ENCODE measurements around the gene SNTG2. TPM values are rescaled to one million over a fixed set of nuclear protein-coding genes. Genes with fewer than 3 reads are reported as not detected.
A peak's percentile ranks its signal among the peaks of the same experiment; 100 is the strongest.

Gene SNTG2
- total RNA-seq, 2 donors from 2014 or later: 2.5 to 3.8 TPM

DNA sequence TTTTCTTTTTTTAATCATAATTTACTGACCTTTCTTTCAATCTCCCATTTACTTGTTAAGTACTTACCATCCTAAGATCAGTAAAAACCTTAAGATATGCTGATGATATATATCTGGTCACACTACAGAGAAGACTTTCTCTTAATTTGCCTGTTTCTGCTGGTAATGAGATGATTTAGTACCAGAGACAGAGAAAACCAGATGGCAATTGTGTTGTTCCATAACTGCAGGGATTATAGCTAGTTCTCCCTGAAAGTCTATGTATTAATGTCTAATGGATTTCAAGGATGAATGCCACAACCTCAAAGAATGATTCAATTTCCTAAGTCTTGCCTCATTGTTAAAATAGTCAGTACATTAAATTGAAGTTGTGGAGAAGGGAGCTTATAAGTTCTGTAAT lies 40.3 kb downstream of the SNTG2 start:
- Mint-ChIP-seq H3K36me3 (ENCODE audit: insufficient read depth in 2 of 2) (peaks cover 0 to 2% of the 10 kb centered on the region in 2 donors), H3K9me3 (no peaks in the 10 kb centered on the region), H3K4me1 (ENCODE audit: low read depth) (peaks cover 4% of the 10 kb centered on the region), H3K4me3 (no peak overlapping the region), H3K27ac (no peak overlapping the region), H3K27me3 (ENCODE audit: low read depth) (peaks cover 9% of the 10 kb centered on the region)
- DNase-seq (no peak), ATAC-seq (replicated peaks in 1 of 2) (no peak)

DNA sequence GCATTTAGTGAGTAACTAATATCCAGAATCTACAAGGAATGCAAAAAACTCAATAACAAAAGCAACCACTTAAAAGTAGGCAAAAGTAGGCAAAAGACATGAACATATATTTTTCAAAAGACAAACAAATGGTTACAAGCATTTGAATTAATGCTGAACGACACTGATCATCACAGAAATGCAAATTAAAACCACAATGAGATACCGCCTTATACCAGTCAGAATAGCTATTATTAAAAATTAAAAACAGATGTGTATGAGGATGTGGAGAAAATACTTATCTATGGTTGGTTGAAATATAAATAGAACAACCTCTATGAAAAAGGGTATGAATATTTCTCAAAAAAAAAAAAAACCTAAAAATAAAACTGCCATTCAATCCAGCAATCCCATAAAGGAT lies 51.7 kb downstream of the SNTG2 start:
- Mint-ChIP-seq H3K9me3 (peaks cover 0 to 4% of the 10 kb centered on the region in 2 donors), H3K27ac (no peak overlapping the region), H3K27me3 (ENCODE audit: low read depth) (peaks cover 8% of the 10 kb centered on the region), H3K4me1 (ENCODE audit: low read depth) (no peaks in the 10 kb centered on the region), H3K36me3 (ENCODE audit: insufficient read depth in 2 of 2) (peaks cover 2 to 7% of the 10 kb centered on the region in 2 donors), H3K4me3 (no peak overlapping the region)
- DNase-seq: no peak
- ATAC-seq (replicated peaks in 1 of 2): no peak

- ATAC-seq (replicated peaks in 1 of 2): peak; percentile 20 to 78
- Mint-ChIP-seq H3K36me3 (ENCODE audit: insufficient read depth in 2 of 2) (no peaks in the 10 kb centered on the region), H3K27me3 (ENCODE audit: low read depth) (no peaks in the 10 kb centered on the region), H3K27ac (no peak overlapping the region), H3K9me3 (no peaks in the 10 kb centered on the region), H3K4me3 (no peak overlapping the region), H3K4me1 (ENCODE audit: low read depth) (no peaks in the 10 kb centered on the region)
- peak in 1 of 2 donors; percentile 25 for DNase-seq
Measured at GRCh38 chr2:1004398-1004797, 53.7 kb downstream of the SNTG2 start.

- Mint-ChIP-seq H3K4me3 (no peak overlapping the region), H3K27me3 (ENCODE audit: low read depth) (peaks cover 5% of the 10 kb centered on the region), H3K9me3 (no peaks in the 10 kb centered on the region), H3K4me1 (ENCODE audit: low read depth) (no peaks in the 10 kb centered on the region), H3K36me3 (ENCODE audit: insufficient read depth in 2 of 2) (no peaks in the 10 kb centered on the region), H3K27ac (no peak overlapping the region)
- ATAC-seq (replicated peaks in 1 of 2) (no peak), DNase-seq (no peak)
Measured at GRCh38 chr2:1010415-1010930, 59.8 kb downstream of the SNTG2 start.

GRCh38 chr2:1011006-1011405 lies 60.4 kb downstream of the SNTG2 start:
- H3K27ac Mint-ChIP-seq: no peak overlapping the region
- no peaks in the 10 kb centered on the region for H3K36me3 Mint-ChIP-seq (ENCODE audit: insufficient read depth in 2 of 2)
- no peaks in the 10 kb centered on the region for H3K4me1 Mint-ChIP-seq (ENCODE audit: low read depth)
- ATAC-seq (replicated peaks in 1 of 2) (no peak), DNase-seq (no peak)
- H3K4me3 Mint-ChIP-seq: no peak overlapping the region
- peaks cover 5% of the 10 kb centered on the region for H3K27me3 Mint-ChIP-seq (ENCODE audit: low read depth)
- H3K9me3 Mint-ChIP-seq: no peaks in the 10 kb centered on the region

DNA sequence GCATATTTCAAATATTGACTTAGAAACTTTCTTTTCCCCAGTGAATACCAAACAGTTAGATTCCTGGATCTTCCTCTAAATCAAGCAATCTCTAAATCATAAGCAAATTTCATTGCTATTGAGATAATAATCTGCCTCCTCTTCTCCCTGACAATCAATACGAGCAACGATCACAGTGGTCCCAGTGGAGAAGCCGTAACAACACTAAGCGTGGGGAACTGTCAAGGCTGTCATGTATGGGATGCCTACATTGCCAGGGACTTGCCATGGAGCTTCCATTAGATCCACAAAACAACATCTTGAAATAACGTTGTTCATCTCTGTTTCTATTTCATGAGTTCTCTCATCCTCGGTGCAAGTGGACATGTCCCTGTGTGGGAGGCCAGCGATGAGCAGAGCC lies 61.3 kb downstream of the SNTG2 start:
- no peak for DNase-seq
- ATAC-seq (replicated peaks in 1 of 2): no peak
- Mint-ChIP-seq H3K9me3 (no peaks in the 10 kb centered on the region), H3K4me1 (ENCODE audit: low read depth) (no peaks in the 10 kb centered on the region), H3K36me3 (ENCODE audit: insufficient read depth in 2 of 2) (no peaks in the 10 kb centered on the region), H3K27me3 (ENCODE audit: low read depth) (peaks cover 5% of the 10 kb centered on the region), H3K27ac (no peak overlapping the region), H3K4me3 (no peak overlapping the region)

DNA sequence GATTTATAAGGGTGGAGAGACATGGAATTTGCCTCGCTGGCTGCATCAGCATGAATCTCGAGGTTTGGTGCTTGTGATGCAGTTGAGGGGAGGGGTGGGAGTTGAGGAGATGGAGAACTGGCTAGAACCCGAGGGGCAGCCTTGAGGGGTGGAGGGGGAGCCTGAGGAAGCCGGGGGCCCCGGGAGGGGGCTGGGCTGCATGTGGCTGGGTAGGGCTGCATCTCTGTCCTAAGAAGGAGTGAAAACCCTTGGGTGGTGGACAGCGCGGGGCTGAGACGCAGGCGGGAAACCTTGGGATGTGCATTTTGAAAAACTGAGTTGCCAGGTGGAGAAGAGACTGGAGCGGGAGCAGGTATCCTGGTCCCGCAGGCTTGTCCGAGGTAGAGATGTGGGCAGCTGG lies 64.2 kb downstream of the SNTG2 start:
- Mint-ChIP-seq H3K36me3 (ENCODE audit: insufficient read depth in 2 of 2) (no peaks in the 10 kb centered on the region), H3K27me3 (ENCODE audit: low read depth) (peaks cover 3% of the 10 kb centered on the region), H3K4me3 (no peak overlapping the region), H3K27ac (no peak overlapping the region), H3K4me1 (ENCODE audit: low read depth) (no peaks in the 10 kb centered on the region), H3K9me3 (no peaks in the 10 kb centered on the region)
- DNase-seq (no peak), ATAC-seq (replicated peaks in 1 of 2) (no peak)

DNA sequence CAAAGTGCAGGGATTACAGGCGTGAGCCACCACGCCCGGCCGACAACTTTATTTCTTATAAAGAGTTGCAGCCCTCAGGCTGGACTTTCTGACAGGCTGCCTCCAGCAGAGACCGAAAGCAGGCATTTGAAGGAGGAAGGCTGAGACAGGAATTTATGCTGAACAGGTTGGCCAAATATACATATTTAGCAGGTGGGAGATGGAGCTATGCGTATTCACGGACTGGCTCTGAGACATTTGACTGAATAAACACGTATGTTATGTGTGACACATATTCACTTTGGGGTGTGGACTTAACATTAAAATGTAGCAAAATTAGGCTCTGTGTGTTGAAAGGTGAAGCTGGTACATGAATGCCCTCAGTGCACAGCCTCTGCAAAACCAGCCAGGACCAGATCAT lies 65.9 kb downstream of the SNTG2 start:
- no peaks in the 10 kb centered on the region for H3K4me1 Mint-ChIP-seq (ENCODE audit: low read depth)
- no peaks in the 10 kb centered on the region for H3K9me3 Mint-ChIP-seq
- ATAC-seq (replicated peaks in 1 of 2) (no peak), DNase-seq (no peak)
- no peaks in the 10 kb centered on the region for H3K27me3 Mint-ChIP-seq (ENCODE audit: low read depth)
- H3K4me3 Mint-ChIP-seq: no peak overlapping the region
- H3K27ac Mint-ChIP-seq: no peak overlapping the region
- H3K36me3 Mint-ChIP-seq (ENCODE audit: insufficient read depth in 2 of 2): no peaks in the 10 kb centered on the region

DNA sequence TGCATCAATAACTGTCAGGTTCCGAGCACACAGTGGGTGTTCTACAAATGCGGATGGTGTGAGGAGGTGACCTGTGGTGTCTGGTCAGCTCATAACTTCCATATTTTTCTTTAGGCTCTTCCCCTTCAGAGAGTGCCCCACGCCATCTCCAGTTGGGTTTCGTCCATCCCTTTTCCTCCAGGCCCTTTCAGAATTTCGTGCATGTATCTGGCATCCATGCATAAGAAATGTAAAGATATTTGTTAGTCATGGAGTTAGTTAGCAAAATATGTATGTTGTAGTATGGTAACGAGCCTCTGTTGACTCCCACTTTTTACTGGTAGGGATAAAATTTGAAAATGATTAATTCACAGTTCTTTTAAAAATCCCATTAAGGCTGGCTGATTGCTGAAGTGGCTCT lies 67.2 kb downstream of the SNTG2 start:
- Mint-ChIP-seq H3K4me1 (ENCODE audit: low read depth) (no peaks in the 10 kb centered on the region), H3K36me3 (ENCODE audit: insufficient read depth in 2 of 2) (no peaks in the 10 kb centered on the region), H3K27me3 (ENCODE audit: low read depth) (no peaks in the 10 kb centered on the region), H3K9me3 (no peaks in the 10 kb centered on the region), H3K4me3 (no peak overlapping the region), H3K27ac (no peak overlapping the region)
- ATAC-seq (replicated peaks in 1 of 2) (no peak), DNase-seq (no peak)

DNA sequence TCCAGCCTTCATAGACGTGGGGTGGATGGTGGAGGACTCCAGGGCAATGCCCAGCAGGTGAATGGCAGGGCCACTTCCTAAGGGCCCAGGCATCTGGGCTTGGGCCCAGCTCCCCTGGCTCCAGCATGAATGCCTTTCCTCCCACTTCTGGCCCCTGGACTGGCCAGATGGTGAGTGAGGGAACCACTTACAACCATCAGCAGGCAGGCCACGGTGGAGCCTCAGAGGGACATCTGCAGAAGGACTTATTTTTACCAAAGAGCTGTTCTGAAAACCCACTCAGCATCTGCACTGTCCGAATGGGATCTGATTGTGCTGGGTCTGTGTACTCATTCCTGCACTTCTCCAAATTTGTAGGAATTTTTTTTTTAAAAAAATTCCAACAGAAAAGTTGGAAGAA lies 69.6 kb downstream of the SNTG2 start:
- H3K27ac Mint-ChIP-seq: no peak overlapping the region
- no peaks in the 10 kb centered on the region for H3K27me3 Mint-ChIP-seq (ENCODE audit: low read depth)
- ATAC-seq (replicated peaks in 1 of 2) (no peak), DNase-seq (no peak)
- no peaks in the 10 kb centered on the region for H3K9me3 Mint-ChIP-seq
- no peaks in the 10 kb centered on the region for H3K4me1 Mint-ChIP-seq (ENCODE audit: low read depth)
- no peaks in the 10 kb centered on the region for H3K36me3 Mint-ChIP-seq (ENCODE audit: insufficient read depth in 2 of 2)
- H3K4me3 Mint-ChIP-seq: no peak overlapping the region

DNA sequence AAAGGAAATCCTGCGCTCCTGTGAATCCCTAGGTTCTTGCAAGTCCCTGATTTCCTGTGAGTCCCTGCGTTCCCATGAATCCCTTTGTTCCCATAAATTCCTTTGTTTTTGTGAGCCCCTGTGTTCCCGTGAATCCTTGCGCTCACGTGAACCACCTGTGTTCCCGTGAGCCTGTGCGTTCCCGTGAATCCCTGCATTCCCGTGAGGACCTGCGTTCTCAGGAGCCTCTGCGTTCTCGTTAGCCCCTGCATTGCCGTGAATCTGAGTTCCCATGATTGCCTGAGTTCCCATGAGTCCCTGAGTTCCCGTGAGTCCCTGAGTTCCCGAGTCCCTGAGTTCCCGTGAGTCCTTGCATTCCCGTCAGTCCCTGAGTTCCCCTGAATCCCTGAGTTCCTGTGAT lies 71.5 kb downstream of the SNTG2 start:
- no peaks in the 10 kb centered on the region for H3K36me3 Mint-ChIP-seq (ENCODE audit: insufficient read depth in 2 of 2)
- no peak overlapping the region for H3K4me3 Mint-ChIP-seq
- no peaks in the 10 kb centered on the region for H3K9me3 Mint-ChIP-seq
- no peaks in the 10 kb centered on the region for H3K27me3 Mint-ChIP-seq (ENCODE audit: low read depth)
- no peak overlapping the region for H3K27ac Mint-ChIP-seq
- ATAC-seq (replicated peaks in 1 of 2) (no peak), DNase-seq (no peak)
- no peaks in the 10 kb centered on the region for H3K4me1 Mint-ChIP-seq (ENCODE audit: low read depth)

- no peaks in the 10 kb centered on the region for H3K9me3 Mint-ChIP-seq
- no peaks in the 10 kb centered on the region for H3K36me3 Mint-ChIP-seq (ENCODE audit: insufficient read depth in 2 of 2)
- no peak overlapping the region for H3K27ac Mint-ChIP-seq
- DNase-seq: no peak
- H3K4me3 Mint-ChIP-seq: no peak overlapping the region
- no peaks in the 10 kb centered on the region for H3K27me3 Mint-ChIP-seq (ENCODE audit: low read depth)
- no peaks in the 10 kb centered on the region for H3K4me1 Mint-ChIP-seq (ENCODE audit: low read depth)
- no peak for ATAC-seq (replicated peaks in 1 of 2)
Measured at GRCh38 chr2:1024981-1025380, 74.3 kb downstream of the SNTG2 start.

DNA sequence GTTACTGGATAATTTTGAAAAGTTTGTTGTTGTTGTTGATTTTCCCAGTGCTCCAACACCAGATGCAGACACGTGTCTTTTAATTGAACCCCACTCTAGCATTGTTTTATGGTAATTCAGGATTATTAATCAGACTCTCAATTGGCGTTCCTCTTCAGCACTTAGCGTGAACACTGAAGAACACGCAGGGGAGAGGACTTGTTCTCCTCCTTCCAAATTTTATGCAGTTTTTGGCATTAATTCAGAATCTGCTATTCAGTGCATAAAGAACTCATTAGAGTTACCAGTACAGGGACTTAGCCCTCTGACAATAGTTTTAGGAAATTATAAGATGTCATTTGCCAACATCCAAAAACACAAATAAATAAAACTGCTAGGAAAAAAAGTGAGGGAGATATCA lies 75.5 kb downstream of the SNTG2 start:
- ATAC-seq (replicated peaks in 1 of 2) (no peak), DNase-seq (no peak)
- Mint-ChIP-seq H3K27ac (no peak overlapping the region), H3K36me3 (ENCODE audit: insufficient read depth in 2 of 2) (no peaks in the 10 kb centered on the region), H3K9me3 (no peaks in the 10 kb centered on the region), H3K27me3 (ENCODE audit: low read depth) (no peaks in the 10 kb centered on the region), H3K4me1 (ENCODE audit: low read depth) (no peaks in the 10 kb centered on the region), H3K4me3 (no peak overlapping the region)

DNA sequence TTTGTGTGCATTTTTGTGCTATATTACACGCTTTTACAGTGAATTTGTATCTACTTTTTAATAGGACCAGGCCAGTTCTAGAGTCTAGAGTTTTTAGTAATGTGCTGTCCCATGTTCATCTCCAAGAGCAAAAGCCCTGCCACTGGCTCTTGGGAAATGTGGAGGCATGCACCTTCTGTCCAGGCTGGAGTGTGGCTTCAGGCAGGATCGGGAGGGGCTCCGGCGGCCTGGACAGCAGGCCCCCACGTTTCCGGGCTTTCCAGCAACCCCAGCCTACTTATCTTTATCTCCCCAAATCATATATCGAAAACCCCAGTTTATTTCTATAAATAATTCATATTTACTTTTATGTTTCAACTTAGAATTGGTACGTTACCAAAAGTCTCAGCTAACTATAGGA lies 78.2 kb downstream of the SNTG2 start:
- no peak overlapping the region for H3K4me3 Mint-ChIP-seq
- no peaks in the 10 kb centered on the region for H3K4me1 Mint-ChIP-seq (ENCODE audit: low read depth)
- no peak for ATAC-seq (replicated peaks in 1 of 2)
- DNase-seq: no peak
- peaks cover 0 to 3% of the 10 kb centered on the region in 2 donors for H3K9me3 Mint-ChIP-seq
- no peak overlapping the region for H3K27ac Mint-ChIP-seq
- H3K36me3 Mint-ChIP-seq (ENCODE audit: insufficient read depth in 2 of 2): peaks cover 0 to 3% of the 10 kb centered on the region in 2 donors
- H3K27me3 Mint-ChIP-seq (ENCODE audit: low read depth): no peaks in the 10 kb centered on the region

All from activated T-cell treated with anti-CD3 and anti-CD28 coated beads, Interleukin-2, amount 50 U/mL, for 72 hours (primary cell).